Measurements from ENCODE around the gene TBC1D1.

The TBC1D1 gene

DNA sequence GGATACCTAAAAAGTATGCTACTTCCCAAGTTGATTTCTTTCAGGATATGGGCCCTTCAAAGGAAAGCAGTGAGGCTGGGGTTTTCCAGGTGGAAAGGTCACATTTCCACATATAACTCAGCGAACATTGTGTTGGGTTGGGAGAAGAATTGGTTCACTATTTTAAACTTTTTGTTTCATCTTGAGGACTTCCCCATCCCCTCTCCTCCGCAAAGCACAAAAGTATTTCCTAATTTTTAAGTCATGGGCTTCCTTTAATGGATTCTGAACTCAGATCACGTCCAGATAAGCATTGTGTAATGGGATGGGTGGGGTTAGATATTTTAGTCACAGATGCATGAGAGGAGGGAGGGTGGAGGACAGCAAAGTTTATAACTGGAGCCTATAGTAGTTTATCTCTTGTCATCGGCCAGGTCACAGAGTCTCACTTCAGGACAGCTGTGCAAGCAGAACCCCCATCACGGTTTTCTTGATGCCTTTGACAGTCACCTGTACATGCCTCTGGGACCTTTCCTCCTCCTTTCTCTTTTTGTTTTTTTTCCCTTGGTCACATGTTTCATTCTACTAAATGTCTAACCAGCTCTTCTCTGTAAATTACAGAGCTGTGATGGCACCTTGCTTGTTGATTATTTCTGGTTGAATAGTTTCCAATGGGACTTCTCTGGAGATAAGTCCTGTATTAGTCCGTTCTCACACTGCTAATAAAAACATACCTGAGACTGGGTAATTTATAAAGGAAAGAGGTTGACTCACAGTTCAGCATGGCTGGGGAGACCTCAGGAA lies 184.7 kb downstream of the TBC1D1 start (continued):
- TF ChIP-seq, protein P1, sequence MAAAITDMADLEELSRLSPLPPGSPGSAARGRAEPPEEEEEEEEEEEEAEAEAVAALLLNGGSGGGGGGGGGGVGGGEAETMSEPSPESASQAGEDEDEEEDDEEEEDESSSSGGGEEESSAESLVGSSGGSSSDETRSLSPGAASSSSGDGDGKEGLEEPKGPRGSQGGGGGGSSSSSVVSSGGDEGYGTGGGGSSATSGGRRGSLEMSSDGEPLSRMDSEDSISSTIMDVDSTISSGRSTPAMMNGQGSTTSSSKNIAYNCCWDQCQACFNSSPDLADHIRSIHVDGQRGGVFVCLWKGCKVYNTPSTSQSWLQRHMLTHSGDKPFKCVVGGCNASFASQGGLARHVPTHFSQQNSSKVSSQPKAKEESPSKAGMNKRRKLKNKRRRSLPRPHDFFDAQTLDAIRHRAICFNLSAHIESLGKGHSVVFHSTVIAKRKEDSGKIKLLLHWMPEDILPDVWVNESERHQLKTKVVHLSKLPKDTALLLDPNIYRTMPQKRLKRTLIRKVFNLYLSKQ (tag by site-specific recombination; IDR thresholded peaks at IDR 0.05; ENCODE audit: borderline replicate concordance) = no peak
- TF ChIP-seq ZNF121 (tag by site-specific recombination; IDR thresholded peaks at IDR 0.05) = no peak
- TF ChIP-seq ZSCAN23 (tag by site-specific recombination; IDR thresholded peaks at IDR 0.05) = no peak
- TF ChIP-seq ZNF707 (tag by site-specific recombination; IDR thresholded peaks at IDR 0.05) = no peak
- TF ChIP-seq, protein P2, sequence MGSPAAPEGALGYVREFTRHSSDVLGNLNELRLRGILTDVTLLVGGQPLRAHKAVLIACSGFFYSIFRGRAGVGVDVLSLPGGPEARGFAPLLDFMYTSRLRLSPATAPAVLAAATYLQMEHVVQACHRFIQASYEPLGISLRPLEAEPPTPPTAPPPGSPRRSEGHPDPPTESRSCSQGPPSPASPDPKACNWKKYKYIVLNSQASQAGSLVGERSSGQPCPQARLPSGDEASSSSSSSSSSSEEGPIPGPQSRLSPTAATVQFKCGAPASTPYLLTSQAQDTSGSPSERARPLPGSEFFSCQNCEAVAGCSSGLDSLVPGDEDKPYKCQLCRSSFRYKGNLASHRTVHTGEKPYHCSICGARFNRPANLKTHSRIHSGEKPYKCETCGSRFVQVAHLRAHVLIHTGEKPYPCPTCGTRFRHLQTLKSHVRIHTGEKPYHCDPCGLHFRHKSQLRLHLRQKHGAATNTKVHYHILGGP (tag by site-specific recombination; IDR thresholded peaks at IDR 0.05) = no peak
- no peak for TF ChIP-seq ZNF335 (tag by site-specific recombination; conservative IDR thresholded peaks at IDR 0.05)
- no peak for TF ChIP-seq ZNF214 (tag by site-specific recombination; IDR thresholded peaks at IDR 0.05; ENCODE audit: borderline replicate concordance)
- TF ChIP-seq ZNF585B (tag by site-specific recombination; IDR thresholded peaks at IDR 0.05) = no peak
- TF ChIP-seq BCL11B (tag by site-specific recombination; IDR thresholded peaks at IDR 0.05; ENCODE audit: low read depth) = no peak
- TF ChIP-seq, protein P3, sequence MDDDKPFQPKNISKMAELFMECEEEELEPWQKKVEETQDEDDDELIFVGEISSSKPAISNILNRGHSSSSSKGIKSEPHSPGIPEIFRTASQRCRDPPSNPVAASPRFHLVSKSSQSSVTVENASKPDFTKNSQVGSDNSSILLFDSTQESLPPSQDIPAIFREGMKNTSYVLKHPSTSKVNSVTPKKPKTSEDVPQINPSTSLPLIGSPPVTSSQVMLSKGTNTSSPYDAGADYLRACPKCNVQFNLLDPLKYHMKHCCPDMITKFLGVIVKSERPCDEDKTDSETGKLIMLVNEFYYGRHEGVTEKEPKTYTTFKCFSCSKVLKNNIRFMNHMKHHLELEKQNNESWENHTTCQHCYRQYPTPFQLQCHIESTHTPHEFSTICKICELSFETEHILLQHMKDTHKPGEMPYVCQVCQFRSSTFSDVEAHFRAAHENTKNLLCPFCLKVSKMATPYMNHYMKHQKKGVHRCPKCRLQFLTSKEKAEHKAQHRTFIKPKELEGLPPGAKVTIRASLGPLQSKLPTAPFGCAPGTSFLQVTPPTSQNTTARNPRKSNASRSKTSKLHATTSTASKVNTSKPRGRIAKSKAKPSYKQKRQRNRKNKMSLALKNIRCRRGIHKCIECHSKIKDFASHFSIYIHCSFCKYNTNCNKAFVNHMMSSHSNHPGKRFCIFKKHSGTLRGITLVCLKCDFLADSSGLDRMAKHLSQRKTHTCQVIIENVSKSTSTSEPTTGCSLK (tag by site-specific recombination; IDR thresholded peaks at IDR 0.05) = no peak
- TF ChIP-seq ZNF837 (tag by site-specific recombination; IDR thresholded peaks at IDR 0.05) = no peak

DNA sequence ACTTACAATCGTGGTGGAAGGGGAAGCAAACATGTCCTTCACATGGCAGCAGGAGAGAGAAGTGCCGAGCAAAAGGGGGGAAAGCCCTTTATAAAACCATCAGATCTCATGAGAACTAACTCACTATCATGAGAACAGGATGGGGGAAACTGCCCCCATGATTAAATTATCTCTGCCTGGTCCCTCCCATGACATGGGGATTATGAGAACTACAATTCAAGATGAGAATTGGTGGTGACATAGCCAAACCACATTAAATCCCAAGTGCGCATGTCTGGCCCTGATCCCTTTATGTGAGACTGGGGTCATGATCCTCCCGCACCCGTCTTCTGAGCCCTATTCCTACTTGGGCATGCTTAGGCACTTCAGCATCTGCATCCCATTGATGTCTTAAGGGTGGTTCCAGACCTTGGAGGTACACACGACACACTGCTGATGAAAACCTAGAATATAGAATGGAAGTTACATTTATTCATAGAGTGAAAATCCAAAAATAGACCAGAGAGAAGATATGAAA lies 185.3 kb downstream of the TBC1D1 start:
- POLR2A ChIA-PET = no interaction called here
- Histone ChIP-seq H3K9me3 (ENCODE audit: control insufficient read depth, insufficient read depth, low read depth, low read length) (no peaks in the 10 kb centered on the region), H3K4me1 (ENCODE audit: control insufficient read depth, insufficient read depth, low read length) (no peaks in the 10 kb centered on the region), H3K4me3 (ENCODE audit: low read depth, low read length) (no peak overlapping the region), H3K27ac (ENCODE audit: extremely low read depth, low read depth, low read length) (no peak overlapping the region), H3K36me3 (ENCODE audit: control insufficient read depth in 2 of 2, insufficient read depth in 1 of 2, low read length in 2 of 2) (peaks cover 0 to 4% of the 10 kb centered on the region in 2 experiments; a peak in 1 of 3 replicates)
- no peak for TF ChIP-seq SP3 (tag by site-specific recombination; IDR thresholded peaks at IDR 0.05)
- no peak for TF ChIP-seq ZNF324 (tag by site-specific recombination; IDR thresholded peaks at IDR 0.05)
- no peak for TF ChIP-seq OVOL3 (tag by site-specific recombination; IDR thresholded peaks at IDR 0.05)
- no peak for TF ChIP-seq ZNF561 (tag by site-specific recombination; IDR thresholded peaks at IDR 0.05; ENCODE audit: borderline replicate concordance)
- no peak for TF ChIP-seq ZNF169 (tag by site-specific recombination; IDR thresholded peaks at IDR 0.05)
- TF ChIP-seq KLF1 (tag by site-specific recombination; IDR thresholded peaks at IDR 0.05) = no peak
- TF ChIP-seq ZSCAN23 (tag by site-specific recombination; IDR thresholded peaks at IDR 0.05) = no peak
- TF ChIP-seq ZNF658 (tag by site-specific recombination; IDR thresholded peaks at IDR 0.05) = no peak
- TF ChIP-seq ZNF548 (tag by site-specific recombination; IDR thresholded peaks at IDR 0.05) = no peak
- TF ChIP-seq, protein P4, sequence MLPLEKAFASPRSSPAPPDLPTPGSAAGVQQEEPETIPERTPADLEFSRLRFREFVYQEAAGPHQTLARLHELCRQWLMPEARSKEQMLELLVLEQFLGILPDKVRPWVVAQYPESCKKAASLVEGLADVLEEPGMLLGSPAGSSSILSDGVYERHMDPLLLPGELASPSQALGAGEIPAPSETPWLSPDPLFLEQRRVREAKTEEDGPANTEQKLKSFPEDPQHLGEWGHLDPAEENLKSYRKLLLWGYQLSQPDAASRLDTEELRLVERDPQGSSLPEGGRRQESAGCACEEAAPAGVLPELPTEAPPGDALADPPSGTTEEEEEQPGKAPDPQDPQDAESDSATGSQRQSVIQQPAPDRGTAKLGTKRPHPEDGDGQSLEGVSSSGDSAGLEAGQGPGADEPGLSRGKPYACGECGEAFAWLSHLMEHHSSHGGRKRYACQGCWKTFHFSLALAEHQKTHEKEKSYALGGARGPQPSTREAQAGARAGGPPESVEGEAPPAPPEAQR (tag by site-specific recombination; IDR thresholded peaks at IDR 0.05) = no peak
- TF ChIP-seq GFI1B (tag by site-specific recombination; IDR thresholded peaks at IDR 0.05) = no peak
- CTCF ChIA-PET = no interaction called here
